ENCODE measurements around the gene MFAP4.

DNA sequence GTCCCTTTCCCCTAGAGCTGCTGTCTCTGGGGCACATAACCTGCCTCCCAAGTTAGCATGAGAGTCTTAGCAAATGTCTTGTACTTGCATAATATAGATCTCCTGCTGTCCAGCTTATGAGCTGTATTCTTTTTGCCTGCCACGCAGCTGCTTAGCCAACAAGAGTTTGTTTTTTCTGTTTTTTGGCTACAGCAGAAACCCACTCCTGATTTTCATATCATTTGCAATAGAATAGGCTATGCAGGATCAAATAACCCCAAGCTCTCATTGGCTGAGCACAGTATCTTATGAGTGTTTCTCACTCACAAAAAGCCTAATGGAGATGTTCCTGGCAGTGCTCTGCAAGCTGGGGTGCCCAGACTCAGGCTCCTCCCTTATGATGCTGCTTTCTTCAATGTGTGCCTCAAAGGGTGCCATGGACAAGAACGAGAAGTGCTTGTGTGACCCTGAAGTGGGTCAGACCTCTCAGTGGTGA lies 47.6 kb downstream of the MFAP4 start:
- TF ChIP-seq, protein P1, sequence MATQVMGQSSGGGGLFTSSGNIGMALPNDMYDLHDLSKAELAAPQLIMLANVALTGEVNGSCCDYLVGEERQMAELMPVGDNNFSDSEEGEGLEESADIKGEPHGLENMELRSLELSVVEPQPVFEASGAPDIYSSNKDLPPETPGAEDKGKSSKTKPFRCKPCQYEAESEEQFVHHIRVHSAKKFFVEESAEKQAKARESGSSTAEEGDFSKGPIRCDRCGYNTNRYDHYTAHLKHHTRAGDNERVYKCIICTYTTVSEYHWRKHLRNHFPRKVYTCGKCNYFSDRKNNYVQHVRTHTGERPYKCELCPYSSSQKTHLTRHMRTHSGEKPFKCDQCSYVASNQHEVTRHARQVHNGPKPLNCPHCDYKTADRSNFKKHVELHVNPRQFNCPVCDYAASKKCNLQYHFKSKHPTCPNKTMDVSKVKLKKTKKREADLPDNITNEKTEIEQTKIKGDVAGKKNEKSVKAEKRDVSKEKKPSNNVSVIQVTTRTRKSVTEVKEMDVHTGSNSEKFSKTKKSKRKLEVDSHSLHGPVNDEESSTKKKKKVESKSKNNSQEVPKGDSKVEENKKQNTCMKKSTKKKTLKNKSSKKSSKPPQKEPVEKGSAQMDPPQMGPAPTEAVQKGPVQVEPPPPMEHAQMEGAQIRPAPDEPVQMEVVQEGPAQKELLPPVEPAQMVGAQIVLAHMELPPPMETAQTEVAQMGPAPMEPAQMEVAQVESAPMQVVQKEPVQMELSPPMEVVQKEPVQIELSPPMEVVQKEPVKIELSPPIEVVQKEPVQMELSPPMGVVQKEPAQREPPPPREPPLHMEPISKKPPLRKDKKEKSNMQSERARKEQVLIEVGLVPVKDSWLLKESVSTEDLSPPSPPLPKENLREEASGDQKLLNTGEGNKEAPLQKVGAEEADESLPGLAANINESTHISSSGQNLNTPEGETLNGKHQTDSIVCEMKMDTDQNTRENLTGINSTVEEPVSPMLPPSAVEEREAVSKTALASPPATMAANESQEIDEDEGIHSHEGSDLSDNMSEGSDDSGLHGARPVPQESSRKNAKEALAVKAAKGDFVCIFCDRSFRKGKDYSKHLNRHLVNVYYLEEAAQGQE (IDR thresholded peaks at IDR 0.05; ENCODE audit: low read depth): no peak
- TF ChIP-seq CEBPB (IDR thresholded peaks at IDR 0.05): no peak
- TF ChIP-seq TAF1 (IDR thresholded peaks at IDR 0.05; ENCODE audit: low read depth): no peak
- TF ChIP-seq RAD21 (IDR thresholded peaks at IDR 0.05; ENCODE audit: low read depth): no peak
- no peak for TF ChIP-seq FOXM1 (IDR thresholded peaks at IDR 0.05; ENCODE audit: borderline replicate concordance, low read depth)
- TF ChIP-seq, protein P2, sequence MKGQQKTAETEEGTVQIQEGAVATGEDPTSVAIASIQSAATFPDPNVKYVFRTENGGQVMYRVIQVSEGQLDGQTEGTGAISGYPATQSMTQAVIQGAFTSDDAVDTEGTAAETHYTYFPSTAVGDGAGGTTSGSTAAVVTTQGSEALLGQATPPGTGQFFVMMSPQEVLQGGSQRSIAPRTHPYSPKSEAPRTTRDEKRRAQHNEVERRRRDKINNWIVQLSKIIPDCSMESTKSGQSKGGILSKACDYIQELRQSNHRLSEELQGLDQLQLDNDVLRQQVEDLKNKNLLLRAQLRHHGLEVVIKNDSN (IDR thresholded peaks at IDR 0.05): no peak
- TF ChIP-seq YY1 (IDR thresholded peaks at IDR 0.05; ENCODE audit: low read depth): no peak
- TF ChIP-seq, protein P3, sequence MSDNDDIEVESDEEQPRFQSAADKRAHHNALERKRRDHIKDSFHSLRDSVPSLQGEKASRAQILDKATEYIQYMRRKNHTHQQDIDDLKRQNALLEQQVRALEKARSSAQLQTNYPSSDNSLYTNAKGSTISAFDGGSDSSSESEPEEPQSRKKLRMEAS (IDR thresholded peaks at IDR 0.05): no peak
- TF ChIP-seq EP300 (IDR thresholded peaks at IDR 0.05; ENCODE audit: borderline replicate concordance): no peak
